HG02973 (cell line): ENCODE measurements around the gene TET2.

Experiments
- ATAC-seq: cut with Tn5 transposase; IDR thresholded peaks from one replicate; pipeline ENCODE4 v1.9.1; 2021; ENCODE audit warnings: moderate library complexity; ENCODE audit not compliant: unreplicated experiment

TET2 gene

DNA sequence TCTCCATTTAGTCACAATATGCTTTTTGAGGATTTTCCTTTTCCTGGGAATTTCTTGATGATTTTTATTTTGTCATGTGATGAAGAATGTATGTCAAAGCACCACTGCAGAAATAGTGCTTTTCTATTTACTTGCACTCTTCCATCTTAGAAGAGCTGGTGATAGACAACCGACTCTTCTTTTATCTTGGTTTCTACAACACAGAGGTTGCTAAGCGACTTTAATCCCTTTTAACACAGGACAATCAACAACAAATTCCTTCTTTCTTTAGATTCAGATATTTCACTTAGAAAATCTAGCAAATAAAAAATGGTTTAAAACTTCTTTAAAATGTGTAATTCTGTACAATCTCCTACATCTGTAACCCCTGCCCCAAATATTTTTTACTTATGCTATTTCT, 34.6 kb downstream of the TET2 start:
- no peak for ATAC-seq

DNA sequence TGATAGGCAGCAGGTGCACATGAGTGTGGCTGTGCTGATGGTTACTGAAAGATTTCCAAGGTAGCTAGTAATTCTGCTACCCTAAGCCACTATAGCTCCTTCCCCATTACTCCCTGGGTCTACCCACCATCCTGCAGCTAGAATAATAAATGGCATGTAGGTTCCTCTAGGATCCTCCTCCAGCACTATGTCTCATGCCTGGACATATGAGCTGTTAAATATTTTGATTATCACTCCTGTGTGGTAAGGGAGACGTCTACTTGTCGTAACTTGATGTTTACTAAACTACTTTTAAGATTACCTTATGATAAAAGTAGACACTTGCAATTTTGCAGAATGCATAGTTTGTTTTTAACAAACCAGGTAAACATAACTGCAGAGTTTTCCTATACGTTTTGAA, 35.5 kb downstream of the TET2 start:
- no peak for ATAC-seq

GRCh38 chr4:105184316-105184980, 37.8 kb downstream of the TET2 start:
- ATAC-seq, result no peak

DNA sequence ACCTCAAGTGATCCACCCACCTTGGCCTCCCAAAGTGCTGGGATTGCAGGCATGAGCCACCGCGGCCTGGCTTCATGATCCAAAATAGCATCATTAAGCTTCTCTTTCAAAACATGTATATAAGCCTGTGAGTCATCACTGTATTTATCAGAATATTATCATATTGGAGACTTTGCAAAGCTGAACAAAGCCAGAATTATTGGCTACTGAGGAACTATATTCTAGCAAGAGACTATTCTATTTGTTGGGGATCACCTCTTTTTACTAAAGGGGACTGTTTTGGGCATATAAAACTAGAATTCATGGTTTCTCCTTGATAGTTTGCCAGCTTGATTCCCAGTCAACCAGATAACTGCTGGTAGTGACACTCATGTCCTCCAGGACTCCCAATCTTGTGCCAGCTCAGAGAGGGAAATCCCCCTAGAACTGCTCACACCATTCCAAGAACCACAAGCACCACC, 40.1 kb downstream of the TET2 start:
- ATAC-seq, result no peak

- ATAC-seq, result no peak
Observed at GRCh38 chr4:105189855-105190650, 43.4 kb downstream of the TET2 start.

DNA sequence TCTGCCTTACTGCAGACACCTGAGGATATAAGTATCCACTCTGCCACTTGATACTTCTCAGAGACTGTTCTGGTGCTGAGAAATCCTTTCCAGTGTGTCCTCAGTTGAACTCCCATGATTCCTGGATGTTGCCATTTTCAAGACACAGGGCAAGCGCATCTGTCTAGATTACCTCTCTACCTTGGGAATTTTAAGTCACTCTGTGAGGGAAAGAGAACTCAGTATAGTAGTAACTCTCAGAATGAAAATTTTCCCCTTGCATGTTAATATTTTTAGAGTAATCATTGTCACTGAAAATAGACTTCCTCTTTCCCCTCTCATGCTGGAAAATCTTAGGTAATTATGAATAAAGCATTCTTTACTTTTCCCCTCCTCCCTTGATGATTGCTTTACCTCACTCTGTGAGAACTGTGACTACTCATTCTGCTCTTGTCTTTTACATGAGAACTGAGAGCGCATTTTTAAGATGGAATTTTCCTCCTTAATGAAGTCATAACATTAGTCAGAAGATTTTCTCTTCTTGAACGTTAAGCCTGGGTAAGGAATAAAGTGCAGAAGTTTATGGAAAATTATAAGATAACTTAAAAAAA, 45.0 kb downstream of the TET2 start:
- peak; percentile 51 for ATAC-seq

GRCh38 chr4:105192474-105192873, 45.8 kb downstream of the TET2 start:
- ATAC-seq, result no peak

DNA sequence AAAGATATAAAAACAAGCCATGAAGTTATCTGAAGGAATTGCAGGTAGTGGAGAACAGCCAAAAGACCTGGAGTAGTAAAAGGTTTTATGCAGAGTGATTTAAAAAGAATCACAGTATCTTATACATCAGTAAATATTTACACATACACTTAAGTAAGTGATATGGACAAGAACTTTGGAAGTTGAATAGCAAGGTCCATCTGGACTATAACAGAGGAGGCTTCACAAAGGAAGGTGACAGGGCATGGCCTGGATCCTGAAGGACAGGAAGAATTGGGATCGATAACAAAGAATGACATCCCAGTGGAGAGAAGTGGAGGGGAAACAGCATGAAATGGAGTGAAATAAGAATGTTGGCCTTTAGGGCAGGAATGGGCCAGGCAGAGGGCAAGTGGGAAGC, 46.2 kb downstream of the TET2 start:
- ATAC-seq, result no peak

GRCh38 chr4:105193536-105193935, 46.9 kb downstream of the TET2 start:
- no peak for ATAC-seq

- ATAC-seq, result peak; percentile 85
Observed at GRCh38 chr4:105194328-105195231, 47.9 kb downstream of the TET2 start.

- peak; percentile 27 for ATAC-seq
Observed at GRCh38 chr4:105196523-105197145, 50.0 kb downstream of the TET2 start.

DNA sequence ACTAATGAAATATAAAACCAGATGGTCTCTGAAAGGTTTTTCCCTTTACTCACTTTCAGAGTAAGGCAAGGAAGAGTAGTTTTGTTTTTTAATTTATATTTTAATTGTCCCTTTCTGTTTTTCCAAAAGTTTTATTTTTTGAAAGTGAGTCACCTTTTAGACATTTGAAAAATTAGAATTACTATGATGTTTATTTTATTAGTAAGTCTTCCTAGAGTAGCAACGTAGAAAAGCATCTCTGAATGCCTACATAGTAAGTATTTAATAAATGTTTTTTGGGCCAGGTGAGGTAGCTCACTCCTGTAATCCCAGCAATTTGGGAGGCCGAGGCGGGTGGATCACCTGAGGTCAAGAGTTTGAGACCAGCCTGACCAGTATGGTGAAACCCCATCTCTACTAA, 51.1 kb downstream of the TET2 start:
- ATAC-seq, result no peak

- no peak for ATAC-seq
Observed at GRCh38 chr4:105198541-105198940, 51.9 kb downstream of the TET2 start.

GRCh38 chr4:105206214-105206613, 59.5 kb downstream of the TET2 start:
- ATAC-seq, result no peak

DNA sequence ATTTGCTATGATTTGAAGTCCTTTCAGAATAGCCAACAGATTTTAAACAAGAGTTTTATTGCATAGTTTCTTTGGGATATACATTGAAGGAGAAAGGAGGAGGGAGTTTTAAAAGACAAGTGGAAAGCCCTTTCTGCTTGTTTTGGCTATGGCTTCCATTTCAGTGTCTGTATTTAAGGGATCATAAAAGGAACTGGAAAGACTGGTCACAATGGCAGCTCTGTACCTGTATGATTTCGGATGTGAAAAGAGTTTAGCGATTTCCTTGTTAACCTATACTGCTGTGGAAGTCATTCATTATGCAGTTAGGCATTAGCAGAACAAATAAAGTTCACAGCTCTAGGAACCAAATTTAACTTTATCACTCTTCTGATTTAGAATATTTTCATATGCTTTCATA, 60.7 kb downstream of the TET2 start:
- no peak for ATAC-seq

DNA sequence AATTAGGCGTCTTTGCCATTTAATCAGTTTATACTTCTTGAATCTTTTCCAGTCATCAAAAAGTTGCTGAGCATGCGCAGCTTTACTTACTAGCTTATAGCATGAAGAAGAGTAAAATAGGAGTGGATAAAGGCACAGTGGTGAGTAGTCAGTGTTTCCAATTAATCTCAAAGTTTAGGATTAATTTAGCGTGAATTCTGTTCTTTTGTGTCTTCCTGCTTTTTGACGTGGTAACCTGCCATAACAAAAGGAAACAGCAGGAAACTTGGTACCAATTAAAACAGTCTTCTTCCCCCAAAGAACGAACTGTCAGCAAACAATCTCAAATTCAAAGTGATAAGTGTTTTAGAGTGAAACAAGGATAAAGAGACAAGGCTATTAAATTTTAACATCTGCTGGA, 61.9 kb downstream of the TET2 start:
- no peak for ATAC-seq

DNA sequence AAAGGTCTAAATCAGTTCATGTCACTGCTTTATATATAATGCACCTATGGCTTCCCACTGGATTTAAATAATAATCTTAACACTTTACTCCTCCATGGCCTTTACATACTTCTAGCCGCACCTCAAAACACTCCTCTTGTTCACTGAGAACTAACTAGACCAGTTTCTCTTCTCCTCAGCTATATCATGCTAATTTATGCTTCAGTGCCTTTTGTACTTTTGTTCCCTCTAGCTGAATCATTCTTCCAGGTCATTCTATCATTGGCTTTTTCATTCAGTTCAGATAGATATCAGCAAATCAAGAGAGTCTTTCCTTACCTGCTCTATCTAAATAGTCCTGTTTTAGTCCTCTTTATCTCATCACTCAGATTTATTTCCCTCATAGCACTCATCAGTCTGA, 64.2 kb downstream of the TET2 start:
- ATAC-seq, result no peak

- no peak for ATAC-seq
Observed at GRCh38 chr4:105215609-105216313, 69.1 kb downstream of the TET2 start.

- no peak for ATAC-seq
Observed at GRCh38 chr4:105225500-105225899, 78.8 kb downstream of the TET2 start.

GRCh38 chr4:105227054-105227453, 80.4 kb downstream of the TET2 start:
- ATAC-seq, result no peak
